Muscle layer of duodenum (tissue), 2 donors: Measurements from ENCODE around the gene C4B.
"Not testable (repeated sequence)": the region's sequence is repeated elsewhere in the genome, so short reads cannot be mapped to it uniquely, and the experiment has no call there.

ENCODE experiments used
- H3K27ac ChIP-seq: one replicate; pipeline ENCODE4 v1.7.0; 2013; ENCODE audit warnings: mild to moderate bottlenecking, low read length
- H3K27me3 ChIP-seq: one replicate; pipeline ENCODE4 v1.7.0; 2013; ENCODE audit warnings: low read depth, mild to moderate bottlenecking, control low read depth, low read length
- H3K36me3 ChIP-seq, 2 donors: one replicate each; pipeline ENCODE4 v1.7.0; 2013; ENCODE audit warnings: low read length in 2 of 2, control low read depth in 1 of 2, mild to moderate bottlenecking in 1 of 2; ENCODE audit not compliant: insufficient read depth in 2 of 2, control insufficient read depth in 1 of 2
- H3K4me1 ChIP-seq, 2 donors: one replicate each; pipeline ENCODE4 v1.7.0; 2013; ENCODE audit warnings: low read length in 2 of 2, mild to moderate bottlenecking in 2 of 2, control low read depth in 1 of 2, moderate library complexity in 1 of 2; ENCODE audit not compliant: insufficient read depth in 2 of 2, control insufficient read depth in 1 of 2
- H3K4me3 ChIP-seq, 2 donors: one replicate each; pipeline ENCODE4 v1.7.0; 2013; ENCODE audit warnings: low read length in 2 of 2, low read depth in 1 of 2, mild to moderate bottlenecking in 1 of 2
- H3K9me3 ChIP-seq, 2 donors: one replicate each; pipeline ENCODE4 v1.7.0; 2013; ENCODE audit warnings: low read length in 2 of 2, control low read depth in 1 of 2, mild to moderate bottlenecking in 1 of 2; ENCODE audit not compliant: control insufficient read depth in 1 of 2
- donor health status: healthy.

C4B gene

DNA sequence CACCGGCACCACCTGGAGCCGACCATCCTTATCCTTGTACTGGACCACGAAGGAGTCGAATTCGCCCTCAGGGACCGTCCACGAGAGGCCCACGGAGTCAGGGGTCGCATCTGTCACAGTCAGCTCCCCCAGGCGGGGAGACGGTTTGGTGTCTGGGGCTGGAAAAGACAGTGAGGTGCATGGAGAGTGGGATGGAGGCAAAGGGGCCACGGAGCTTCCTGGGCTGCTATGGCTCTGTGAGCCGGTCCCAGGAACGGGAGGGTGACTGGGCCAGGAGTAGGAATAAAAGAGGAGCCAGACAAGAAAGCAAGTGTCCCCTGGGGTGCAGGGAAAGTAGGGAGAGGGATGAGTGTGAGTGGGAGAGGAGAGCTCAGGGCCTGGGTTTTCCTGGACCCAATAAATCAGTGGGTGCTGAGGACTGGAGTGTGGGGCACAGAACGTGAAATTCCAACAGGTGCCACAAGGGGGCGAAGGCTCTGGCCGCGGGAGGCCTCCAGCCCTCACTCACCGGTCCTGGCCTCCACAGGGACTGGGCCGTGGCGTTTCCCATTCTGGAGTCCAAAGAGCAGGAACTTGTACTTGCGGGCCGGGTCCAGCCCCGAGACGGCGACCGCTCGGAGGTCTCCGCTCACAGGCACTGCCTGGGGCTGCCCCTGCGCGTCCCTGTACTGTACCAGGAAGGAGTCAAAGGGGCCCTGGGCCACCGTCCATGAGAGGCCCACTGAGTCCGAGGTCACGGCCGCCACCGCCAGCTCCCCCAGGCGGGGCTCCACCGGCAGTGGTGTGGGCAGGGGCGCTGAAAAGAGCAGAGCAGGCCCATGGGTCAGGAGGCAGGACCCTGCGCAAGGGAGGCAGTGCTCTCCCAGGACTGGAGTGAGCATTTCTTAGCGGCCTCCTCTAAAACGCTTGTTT lies 33.5 kb downstream of the C4B start:
- H3K36me3 ChIP-seq = peaks cover 0 to 5% of the 10 kb centered on the region in 2 donors
- peaks cover 14 to 25% of the 10 kb centered on the region in 2 donors for H3K4me1 ChIP-seq
- H3K27ac ChIP-seq = peak overlapping the region; percentile 62
- H3K9me3 ChIP-seq = no peaks in the 10 kb centered on the region
- no peaks in the 10 kb centered on the region for H3K27me3 ChIP-seq
- H3K4me3 ChIP-seq = no peak overlapping the region

DNA sequence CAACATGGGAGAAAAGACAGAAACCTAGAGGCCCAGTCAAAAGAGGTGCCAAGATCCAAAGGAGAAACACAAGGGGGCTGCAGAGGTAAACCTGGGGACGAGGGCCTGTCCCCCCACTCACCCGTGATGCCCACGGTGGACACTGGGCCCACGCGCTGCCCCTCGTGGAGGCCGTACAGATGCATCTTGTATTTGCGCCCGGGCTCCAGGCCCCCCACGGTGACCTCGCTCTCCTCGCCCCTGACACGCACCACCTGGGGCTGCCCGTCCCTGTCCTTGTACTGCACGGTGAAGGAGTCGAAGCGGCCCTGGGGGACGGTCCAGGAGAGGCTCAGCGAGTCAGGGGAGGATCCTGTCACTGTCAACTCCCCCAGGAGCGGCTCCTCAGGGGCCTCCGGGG lies 34.6 kb downstream of the C4B start:
- H3K27ac ChIP-seq, H3K4me3 ChIP-seq, H3K9me3 ChIP-seq, H3K36me3 ChIP-seq, H3K27me3 ChIP-seq: not testable (repeated sequence)
- peaks cover 14 to 25% of the 10 kb centered on the region in 2 donors for H3K4me1 ChIP-seq

DNA sequence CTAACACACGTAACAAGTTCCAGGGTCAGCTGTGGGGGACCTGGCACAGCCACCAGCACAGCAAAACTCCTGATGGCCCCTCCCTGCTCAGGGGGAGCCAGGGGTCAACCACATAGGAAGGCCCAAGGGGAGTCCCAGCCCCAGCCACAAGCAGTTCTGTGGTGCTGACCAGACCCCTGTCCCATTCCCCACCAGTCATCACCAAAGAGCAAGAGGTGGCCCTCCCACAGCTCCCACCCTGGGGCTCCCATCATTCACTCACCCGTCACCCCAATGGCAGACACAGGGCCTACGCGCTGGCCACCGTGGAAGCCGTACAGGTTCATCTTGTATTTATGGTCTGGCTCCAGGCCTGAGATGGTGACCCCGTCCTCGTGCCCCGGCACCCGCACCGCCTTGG lies 35.1 kb downstream of the C4B start:
- not testable (repeated sequence) for H3K9me3 ChIP-seq, H3K4me3 ChIP-seq, H3K36me3 ChIP-seq, H3K27me3 ChIP-seq, H3K27ac ChIP-seq
- peaks cover 14 to 25% of the 10 kb centered on the region in 2 donors for H3K4me1 ChIP-seq

DNA sequence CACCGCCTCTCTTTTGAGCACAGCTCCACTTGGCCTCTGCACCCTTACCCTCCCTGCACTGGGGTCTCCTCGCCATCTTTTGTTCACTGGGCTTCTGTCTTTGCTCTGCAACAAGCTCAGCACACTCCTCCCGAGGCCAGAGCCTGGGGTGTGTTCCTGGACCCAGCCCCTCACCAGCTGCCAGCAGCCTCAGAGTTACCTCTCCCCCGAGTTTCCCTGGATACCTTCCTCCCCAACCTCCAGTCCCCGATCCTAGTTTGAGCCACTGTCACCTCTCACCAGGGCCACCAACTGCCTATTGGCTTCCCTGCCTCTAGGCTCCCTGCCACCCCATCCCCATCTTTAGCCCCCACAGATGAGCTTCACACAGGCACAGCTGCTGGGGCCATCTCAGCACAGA lies 36.0 kb downstream of the C4B start:
- Histone ChIP-seq H3K36me3 (peaks cover 0 to 9% of the 10 kb centered on the region in 2 donors), H3K27me3 (no peaks in the 10 kb centered on the region), H3K4me3 (no peak overlapping the region), H3K9me3 (no peaks in the 10 kb centered on the region), H3K27ac (no peak overlapping the region), H3K4me1 (peaks cover 14 to 25% of the 10 kb centered on the region in 2 donors)

DNA sequence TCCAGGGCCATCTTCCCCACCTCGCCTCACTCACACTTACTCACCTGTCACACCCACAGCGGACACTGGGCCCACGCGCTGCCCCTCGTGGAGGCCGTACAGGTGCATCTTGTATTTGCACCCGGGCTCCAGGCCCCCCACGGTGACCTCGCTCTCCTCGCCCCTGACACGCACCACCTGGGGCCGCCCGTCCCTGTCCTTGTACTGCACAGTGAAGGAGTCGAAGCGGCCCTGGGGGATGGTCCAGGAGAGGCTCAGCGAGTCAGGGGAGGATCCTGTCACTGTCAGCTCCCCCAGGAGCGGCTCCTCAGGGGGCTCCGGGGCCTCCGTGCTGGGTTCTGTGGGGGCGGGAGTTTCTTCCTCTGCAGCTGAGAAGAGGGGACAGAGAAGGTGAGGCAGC lies 38.0 kb downstream of the C4B start:
- H3K4me3 ChIP-seq, H3K27ac ChIP-seq, H3K9me3 ChIP-seq, H3K27me3 ChIP-seq: not testable (repeated sequence)
- Histone ChIP-seq H3K36me3 (peaks cover 3 to 11% of the 10 kb centered on the region in 2 donors), H3K4me1 (peaks cover 1 to 10% of the 10 kb centered on the region in 2 donors)

DNA sequence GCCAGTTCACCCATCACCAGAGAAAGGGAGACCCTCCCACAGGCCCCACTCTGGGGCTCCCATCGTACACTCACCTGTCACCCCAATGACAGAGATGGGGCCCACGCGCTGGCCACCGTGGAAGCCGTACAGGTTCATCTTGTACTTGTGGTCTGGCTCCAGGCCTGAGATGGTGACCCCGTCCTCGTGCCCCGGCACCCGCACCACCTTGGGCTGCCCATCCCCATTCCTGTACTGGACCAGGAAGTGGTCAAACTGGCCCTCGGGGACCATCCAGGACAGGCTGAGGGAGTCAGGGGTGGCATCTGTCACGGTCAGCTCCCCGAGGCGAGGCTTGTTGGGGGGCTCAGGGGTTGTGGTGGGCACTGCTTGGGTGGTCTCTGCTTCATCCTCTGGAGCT lies 38.7 kb downstream of the C4B start:
- H3K36me3 ChIP-seq = peaks cover 7 to 13% of the 10 kb centered on the region in 2 donors
- H3K27ac ChIP-seq = not testable (repeated sequence)

DNA sequence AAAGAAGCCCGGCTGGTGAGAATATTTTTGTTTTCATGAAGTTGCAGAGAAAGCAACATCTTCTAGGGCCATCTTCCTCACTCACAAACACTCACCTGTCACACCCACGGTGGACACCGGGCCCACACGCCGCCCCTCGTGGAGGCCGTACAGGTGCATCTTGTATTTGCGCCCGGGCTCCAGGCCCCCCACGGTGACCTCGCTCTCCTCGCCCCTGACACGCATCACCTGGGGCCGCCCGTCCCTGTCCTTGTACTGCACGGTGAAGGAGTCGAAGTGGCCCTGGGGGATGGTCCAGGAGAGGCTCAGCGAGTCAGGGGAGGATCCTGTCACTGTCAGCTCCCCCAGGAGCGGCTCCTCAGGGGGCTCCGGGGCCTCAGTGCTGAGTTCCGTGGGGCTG lies 41.2 kb downstream of the C4B start:
- not testable (repeated sequence) for H3K9me3 ChIP-seq, H3K27me3 ChIP-seq, H3K4me3 ChIP-seq, H3K27ac ChIP-seq, H3K4me1 ChIP-seq
- peaks cover 7 to 10% of the 10 kb centered on the region in 2 donors for H3K36me3 ChIP-seq

More for the DNA sequence above, 38.7 kb downstream of the C4B start:
- H3K9me3 ChIP-seq, H3K4me1 ChIP-seq, H3K4me3 ChIP-seq, H3K27me3 ChIP-seq: not testable (repeated sequence)

DNA sequence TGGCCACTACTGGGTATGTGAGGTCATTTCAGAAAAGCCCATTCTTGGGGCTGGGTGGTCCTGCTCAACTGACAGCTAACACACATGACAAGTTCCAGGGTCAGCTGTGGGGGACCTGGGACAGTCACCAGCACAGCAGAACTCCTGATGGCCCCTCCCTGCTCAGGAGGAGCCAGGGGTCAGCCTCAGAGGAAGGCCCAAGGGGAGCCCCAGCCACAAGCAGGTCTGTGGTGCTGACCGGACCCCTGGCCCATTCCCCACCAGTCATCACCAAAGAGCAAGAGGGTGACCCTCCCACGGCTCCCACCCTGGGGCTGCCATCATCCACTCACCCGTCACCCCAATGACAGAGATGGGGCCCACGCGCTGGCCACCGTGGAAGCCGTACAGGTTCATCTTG lies 41.7 kb downstream of the C4B start:
- Histone ChIP-seq H3K4me1 (peaks cover 0 to 1% of the 10 kb centered on the region in 2 donors), H3K27me3 (no peaks in the 10 kb centered on the region), H3K9me3 (no peaks in the 10 kb centered on the region), H3K36me3 (peaks cover 7 to 10% of the 10 kb centered on the region in 2 donors), H3K4me3 (no peak overlapping the region), H3K27ac (no peak overlapping the region)

DNA sequence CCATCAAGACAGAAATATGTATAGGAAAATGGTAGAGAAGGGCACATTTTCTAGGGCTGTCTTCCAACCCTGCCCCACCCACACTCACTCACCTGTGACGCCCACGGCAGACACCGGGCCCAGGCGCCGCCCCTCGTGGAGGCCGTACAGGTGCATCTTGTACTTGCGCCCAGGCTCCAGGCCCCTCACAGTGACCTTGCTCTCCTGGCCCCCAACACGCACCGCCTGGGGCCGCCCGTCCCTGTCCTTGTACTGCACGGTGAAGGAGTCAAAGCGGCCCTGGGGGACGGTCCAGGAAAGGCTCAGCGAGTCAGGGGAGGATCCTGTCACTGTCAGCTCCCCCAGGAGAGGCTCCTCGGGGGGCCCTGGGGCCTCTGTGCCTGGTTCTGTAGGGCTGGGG lies 43.4 kb downstream of the C4B start:
- H3K27me3 ChIP-seq = no peaks in the 10 kb centered on the region
- no peaks in the 10 kb centered on the region for H3K4me1 ChIP-seq
- H3K4me3 ChIP-seq = no peak overlapping the region
- no peak overlapping the region for H3K27ac ChIP-seq
- no peaks in the 10 kb centered on the region for H3K9me3 ChIP-seq
- peaks cover 7 to 10% of the 10 kb centered on the region in 2 donors for H3K36me3 ChIP-seq

DNA sequence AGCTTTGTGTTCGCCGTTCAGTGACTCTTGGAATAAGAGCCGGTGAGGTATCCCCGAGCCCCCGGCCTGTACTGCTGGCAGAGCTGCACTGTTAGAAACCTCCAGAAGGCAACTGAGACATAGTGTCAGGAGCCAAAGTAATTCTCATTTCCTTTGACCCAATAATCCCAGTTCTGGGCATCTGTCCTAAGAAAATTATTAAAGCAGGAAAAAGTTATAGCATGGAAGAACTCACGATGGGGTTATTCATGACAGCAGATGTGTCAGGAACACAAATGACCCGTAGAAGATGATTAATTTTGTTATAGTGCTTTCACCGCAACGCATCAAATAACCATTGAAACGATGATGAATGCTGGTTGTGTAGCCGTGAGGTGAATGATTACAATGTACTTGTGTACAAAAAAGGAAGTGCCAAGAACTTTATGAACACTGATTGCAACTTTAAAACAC lies 43.9 kb downstream of the C4B start:
- H3K4me3 ChIP-seq = no peak overlapping the region
- no peaks in the 10 kb centered on the region for H3K4me1 ChIP-seq
- H3K36me3 ChIP-seq = peaks cover 7 to 10% of the 10 kb centered on the region in 2 donors
- no peak overlapping the region for H3K27ac ChIP-seq
- H3K9me3 ChIP-seq = no peaks in the 10 kb centered on the region
- H3K27me3 ChIP-seq = no peaks in the 10 kb centered on the region

DNA sequence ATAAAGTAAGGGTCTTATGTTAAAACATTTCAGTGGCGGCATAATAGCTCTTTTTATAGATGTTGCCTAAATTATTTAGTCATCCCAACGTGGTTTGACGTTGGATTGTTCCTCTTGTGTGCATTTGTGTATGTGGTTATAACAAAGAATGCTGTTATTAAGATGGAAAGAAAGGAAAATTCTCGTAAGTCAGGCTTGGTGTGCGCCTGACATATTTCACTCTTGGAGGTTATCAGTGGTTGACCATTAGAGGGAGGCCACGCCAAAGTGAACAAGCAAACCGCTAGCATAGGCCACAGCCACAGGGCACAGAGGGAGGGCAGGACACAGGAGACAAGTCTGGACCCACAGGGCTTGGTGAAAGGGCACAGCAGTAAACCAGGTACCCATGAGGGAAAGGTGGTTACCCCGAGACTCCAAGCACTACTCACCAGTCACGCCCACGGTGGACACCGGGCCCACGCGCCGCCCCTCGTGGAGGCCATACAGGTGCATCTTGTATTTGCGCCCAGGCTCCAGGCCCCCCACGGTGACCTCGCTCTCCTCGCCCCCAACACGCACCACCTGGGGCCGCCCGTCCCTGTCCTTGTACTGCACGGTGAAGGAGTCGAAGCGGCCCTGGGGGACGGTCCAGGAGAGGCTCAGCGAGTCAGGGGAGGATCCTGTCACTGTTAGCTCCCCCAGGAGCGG lies 46.5 kb downstream of the C4B start:
- Histone ChIP-seq H3K9me3 (no peaks in the 10 kb centered on the region), H3K27me3 (no peaks in the 10 kb centered on the region), H3K4me3 (no peak overlapping the region), H3K4me1 (no peaks in the 10 kb centered on the region), H3K27ac (no peak overlapping the region), H3K36me3 (peaks cover 14% of the 10 kb centered on the region in 2 donors)
